CD14-positive monocyte (primary cell): ENCODE data around the gene ARL16. TPM values are rescaled to one million over a fixed set of nuclear protein-coding genes. Genes with fewer than 3 reads are reported as not detected.
A peak's percentile ranks its signal among the peaks of the same experiment; 100 is the strongest.

ENCODE experiments used
- DNase-seq, 3 donors: peaks; one replicate each; pipeline ENCODE4 v3.0.0-alpha.2; 2011 to 2022
- H2AFZ ChIP-seq: 2 replicates; pipeline ENCODE4 v1.6.0; 2012; ENCODE audit warnings: mild to moderate bottlenecking, low read depth, low read length, inconsistent platforms; ENCODE audit not compliant: insufficient read depth, poor library complexity, severe bottlenecking
- H3K27ac ChIP-seq, 2 donors: 1 replicate in 1 of 2; 2 replicates in 1 of 2; pipeline ENCODE4 v1.5.1; 2012 to 2013; ENCODE audit warnings: low read length in 2 of 2, control low read depth in 1 of 2, inconsistent platforms in 1 of 2, low read depth in 1 of 2, mild to moderate bottlenecking in 1 of 2
- H3K27me3 ChIP-seq, 2 donors: one replicate each; pipeline versions ENCODE4 v1.6.0 to v1.6.1; 2011 to 2013; ENCODE audit warnings: low read length in 2 of 2; ENCODE audit not compliant: control insufficient read depth in 2 of 2, insufficient read depth in 2 of 2
- H3K36me3 ChIP-seq, 2 donors: replicated peaks in 1 of 2; 1 replicate in 1 of 2; 2 replicates in 1 of 2; pipeline versions ENCODE4 v1.5.1 to v1.6.1; 2012 to 2013; ENCODE audit warnings: low read length in 2 of 2, control low read depth in 1 of 2, inconsistent platforms in 1 of 2, mild to moderate bottlenecking in 1 of 2; ENCODE audit not compliant: insufficient read depth in 2 of 2, control insufficient read depth in 1 of 2
- H3K4me1 ChIP-seq, 2 donors: 1 replicate in 1 of 2; 2 replicates in 1 of 2; pipeline versions ENCODE4 v1.5.1 to v1.6.1; 2012 to 2013; ENCODE audit warnings: low read length in 2 of 2, control low read depth in 1 of 2, inconsistent platforms in 1 of 2, mild to moderate bottlenecking in 1 of 2, moderate library complexity in 1 of 2; ENCODE audit not compliant: insufficient read depth in 2 of 2, control insufficient read depth in 1 of 2
- H3K4me2 ChIP-seq: replicated peaks from 2 replicates; pipeline ENCODE3; 2012; ENCODE audit warnings: low read length, moderate library complexity, mild to moderate bottlenecking; ENCODE audit not compliant: poor library complexity, severe bottlenecking; ENCODE audit errors: extremely low read depth
- H3K4me3 ChIP-seq, 3 experiments: fragments of 200-600 bp in 1 of 3; sonication (generic) in 1 of 3; replicated peaks in 1 of 3; 1 replicate in 2 of 3; 2 replicates in 1 of 3; pipeline ENCODE4 v1.5.1; 2011 to 2013; ENCODE audit warnings: low read length in 3 of 3, mild to moderate bottlenecking in 3 of 3, control low read depth in 2 of 3, low read depth in 2 of 3, inconsistent platforms in 1 of 3, moderate library complexity in 1 of 3
- H3K79me2 ChIP-seq: 2 replicates; pipeline ENCODE4 v1.6.0; 2012; ENCODE audit warnings: mild to moderate bottlenecking, control low read depth, inconsistent platforms, low read length, moderate library complexity; ENCODE audit not compliant: insufficient read depth
- H3K9ac ChIP-seq: 2 replicates; pipeline ENCODE4 v1.6.0; 2017; ENCODE audit warnings: low read length, mild to moderate bottlenecking; ENCODE audit not compliant: insufficient read depth, poor library complexity, severe bottlenecking
- H3K9me3 ChIP-seq, 2 donors: replicated peaks in 1 of 2; 1 replicate in 1 of 2; 2 replicates in 1 of 2; pipeline versions ENCODE4 v1.5.1 to v1.6.1; 2012 to 2013; ENCODE audit warnings: low read length in 2 of 2, control low read depth in 1 of 2; ENCODE audit not compliant: control insufficient read depth in 1 of 2, insufficient read depth in 1 of 2
- H4K20me1 ChIP-seq: 2 replicates; pipeline ENCODE4 v1.6.0; 2012; ENCODE audit warnings: mild to moderate bottlenecking, low read length, control low read depth, moderate library complexity; ENCODE audit not compliant: insufficient read depth
- H3K27ac Mint-ChIP-seq, 7 donors: one replicate each; pipeline ENCODE4 v1.8.0; 2020; ENCODE audit warnings: mild to moderate bottlenecking in 7 of 7, mixed read lengths in 7 of 7, moderate library complexity in 6 of 7, inconsistent platforms in 2 of 7
- H3K27me3 Mint-ChIP-seq, 3 donors: one replicate each; pipeline ENCODE4 v1.8.0; 2021 to 2022; ENCODE audit warnings: low read depth in 3 of 3, mild to moderate bottlenecking in 3 of 3, mixed read lengths in 3 of 3, moderate library complexity in 3 of 3, inconsistent platforms in 1 of 3
- H3K36me3 Mint-ChIP-seq, 2 donors: one replicate each; pipeline ENCODE4 v1.8.0; 2020; ENCODE audit warnings: mixed read lengths in 2 of 2, inconsistent platforms in 1 of 2, mild to moderate bottlenecking in 1 of 2
- H3K4me1 Mint-ChIP-seq: one replicate; pipeline ENCODE4 v1.8.0; 2020; ENCODE audit warnings: mild to moderate bottlenecking, mixed read lengths
- H3K4me3 Mint-ChIP-seq, 2 donors: one replicate each; pipeline ENCODE4 v1.8.0; 2020; ENCODE audit warnings: mild to moderate bottlenecking in 2 of 2, mixed read lengths in 2 of 2, moderate library complexity in 1 of 2
- H3K9me3 Mint-ChIP-seq, 7 donors: one replicate each; pipeline ENCODE4 v1.8.0; 2020 to 2022; ENCODE audit warnings: mixed read lengths in 7 of 7, mild to moderate bottlenecking in 6 of 7, moderate library complexity in 6 of 7, inconsistent platforms in 2 of 7
- CTCF ChIP-seq: fragments of 200-600 bp; IDR thresholded peaks from one replicate; pipeline ENCODE4 v1.8.0; 2022; ENCODE audit warnings: antibody characterized with exemption, mild to moderate bottlenecking
- WGBS: methylation state at CpG from one replicate; pipeline ENCODE4 v1.1.5; 2013; ENCODE audit warnings: missing lambda C conversion rate; ENCODE audit not compliant: insufficient coverage; 5-methylcytosine and 5-hydroxymethylcytosine counted together
- intact Hi-C, 2 donors: fragments of 100-400 bp; cut with micrococcal nuclease; formaldehyde crosslinking; loops; one replicate each; pipeline versions ENCODE4 v1.15.0 to v1.15.1; 2023
- polyA plus RNA-seq, 3 donors: library from polyadenylated mRNA; depleted of rRNA in 1 of 3; unstranded in 2 of 3; stranded (reverse) in 1 of 3; fragments of 300-500 nt in 2 of 3; fragments of >200 nt in 1 of 3; fragmentation: Illumina TruSeq in 2 of 3; gene quantifications; 1 replicate in 2 of 3; 2 replicates in 1 of 3; pipeline ENCODE4 v1.2.3, GENCODE V29; 2012 to 2021

ARL16 gene
- polyA plus RNA-seq, 3 donors: 17.6 to 43.0 (median 28.7) TPM

- peaks cover 51% of the 10 kb centered on the region for H3K79me2 ChIP-seq
These were observed 46.9 kb downstream of the ARL16 start, which contains the start of the genes NPLOC4 and TSPAN10 for GRCh38 chr17:81636505-81637288. Gene NPLOC4 (minus strand): TSS chr17:81637112. CDS start chr17:81636930, 182 bp downstream. Gene TSPAN10 (plus strand): TSS chr17:81637196. CDS start chr17:81642413, 5,217 bp downstream.

More at GRCh38 chr17:81636505-81637288, 46.9 kb downstream of the ARL16 start, which contains the start of the genes NPLOC4 and TSPAN10:
- intact Hi-C loops: no loop called here
- Histone ChIP-seq H4K20me1 (peaks cover 45% of the 10 kb centered on the region), H2AFZ (peak within 1 kb of the TSS; percentile 75), H3K4me3 (peak within 1 kb of the TSS; percentile 89 to 94 (median 94)), H3K27ac (peak within 1 kb of the TSS; percentile 78 to 84), H3K9ac (peak within 1 kb of the TSS; percentile 83), H3K9me3 (no peaks in the 10 kb centered on the region), H3K4me1 (peaks cover 17 to 20% of the 10 kb centered on the region in 2 donors), H3K36me3 (peaks cover 0 to 2% of the 10 kb centered on the region in 2 donors), H3K4me2 (peak within 1 kb of the TSS; percentile 87), H3K27me3 (no peaks in the 10 kb centered on the region)
- Mint-ChIP-seq H3K4me1 (peaks cover 23% of the 10 kb centered on the region), H3K27ac (peak within 1 kb of the TSS; percentile 86 to 96 (median 90)), H3K27me3 (peaks cover 0 to 6% (median 0%) of the 10 kb centered on the region in 3 donors), H3K4me3 (peak within 1 kb of the TSS; percentile 94 to 97), H3K9me3 (no peaks in the 10 kb centered on the region), H3K36me3 (peaks cover under 1 to 1% of the 10 kb centered on the region in 2 donors)
- peak; percentile 81 to 95 (median 83) for DNase-seq
- under 1% methylated on average over 68 of the region's 77 CpGs for WGBS
- no peak for TF ChIP-seq CTCF
